Stimulated activated naive CD8-positive, alpha-beta T cell treated with anti-CD3 and anti-CD28 coated beads, Interleukin-15, amount 100 ng/mL, for 72 hours (primary cell): Measurements from ENCODE around the gene WDR37.

ENCODE experiments used
- ATAC-seq: fragments of 150-1000 bp; cut with Tn5 transposase; 2 replicates; pipeline ENCODE4 v1.10.0; 2021; ENCODE audit warnings: mild to moderate bottlenecking, moderate library complexity
- DNase-seq, 2 donors: peaks; one replicate each; pipeline ENCODE4 v3.0.0; 2021 to 2022
- H3K27ac Mint-ChIP-seq, 2 donors: one replicate each; pipeline ENCODE4 v1.8.0; 2022; ENCODE audit warnings: mild to moderate bottlenecking in 2 of 2, mixed read lengths in 2 of 2, moderate library complexity in 2 of 2
- H3K27me3 Mint-ChIP-seq: one replicate; pipeline ENCODE4 v1.8.0; 2022; ENCODE audit warnings: mixed read lengths
- H3K4me1 Mint-ChIP-seq: one replicate; pipeline ENCODE4 v1.8.0; 2022; ENCODE audit warnings: mild to moderate bottlenecking, mixed read lengths
- H3K4me3 Mint-ChIP-seq, 2 donors: one replicate each; pipeline ENCODE4 v1.8.0; 2022; ENCODE audit warnings: mild to moderate bottlenecking in 2 of 2, mixed read lengths in 2 of 2, moderate library complexity in 1 of 2
- H3K9me3 Mint-ChIP-seq, 2 donors: one replicate each; pipeline ENCODE4 v1.8.0; 2022; ENCODE audit warnings: mixed read lengths in 2 of 2

WDR37 gene

DNA sequence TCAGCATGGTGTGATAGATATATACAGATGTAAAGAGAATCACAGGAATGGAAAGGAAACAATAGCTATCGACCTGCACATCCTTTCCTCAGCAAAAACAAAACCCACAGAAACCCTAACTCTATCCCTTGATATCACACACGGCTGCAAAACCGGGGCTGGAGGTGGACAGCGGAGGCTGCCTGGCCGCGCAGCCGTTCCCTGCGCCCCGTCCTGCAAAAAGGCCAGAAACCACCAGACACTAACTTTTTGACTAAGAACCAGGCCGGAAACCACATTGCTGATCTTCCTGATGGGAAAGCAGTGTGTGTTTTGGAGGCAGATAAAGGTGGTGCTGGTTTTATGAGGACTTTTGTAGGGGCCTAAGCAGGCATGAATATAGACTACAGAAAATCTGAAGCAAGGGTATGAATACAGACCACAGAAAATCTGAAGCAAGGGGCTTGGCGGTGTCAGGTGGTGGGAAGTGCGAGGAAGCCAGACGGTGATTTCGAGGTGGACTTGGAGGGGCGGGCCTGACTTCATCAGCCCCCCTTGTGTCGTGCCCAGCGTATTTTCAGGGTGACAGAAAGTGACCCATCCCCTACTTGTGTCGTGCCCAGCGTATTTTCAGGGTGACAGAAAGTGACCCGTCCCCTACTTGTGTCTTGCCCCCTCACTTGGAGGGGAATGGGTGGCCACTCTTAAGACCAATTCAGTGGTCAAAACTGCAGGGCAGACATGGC is 123.3 kb downstream of the WDR37 start:
- DNase-seq = no peak
- ATAC-seq = no peak
- Mint-ChIP-seq H3K9me3 (no peaks in the 10 kb centered on the region), H3K4me1 (no peaks in the 10 kb centered on the region), H3K27ac (no peak overlapping the region), H3K27me3 (peaks cover 6% of the 10 kb centered on the region), H3K4me3 (no peak overlapping the region)

DNA sequence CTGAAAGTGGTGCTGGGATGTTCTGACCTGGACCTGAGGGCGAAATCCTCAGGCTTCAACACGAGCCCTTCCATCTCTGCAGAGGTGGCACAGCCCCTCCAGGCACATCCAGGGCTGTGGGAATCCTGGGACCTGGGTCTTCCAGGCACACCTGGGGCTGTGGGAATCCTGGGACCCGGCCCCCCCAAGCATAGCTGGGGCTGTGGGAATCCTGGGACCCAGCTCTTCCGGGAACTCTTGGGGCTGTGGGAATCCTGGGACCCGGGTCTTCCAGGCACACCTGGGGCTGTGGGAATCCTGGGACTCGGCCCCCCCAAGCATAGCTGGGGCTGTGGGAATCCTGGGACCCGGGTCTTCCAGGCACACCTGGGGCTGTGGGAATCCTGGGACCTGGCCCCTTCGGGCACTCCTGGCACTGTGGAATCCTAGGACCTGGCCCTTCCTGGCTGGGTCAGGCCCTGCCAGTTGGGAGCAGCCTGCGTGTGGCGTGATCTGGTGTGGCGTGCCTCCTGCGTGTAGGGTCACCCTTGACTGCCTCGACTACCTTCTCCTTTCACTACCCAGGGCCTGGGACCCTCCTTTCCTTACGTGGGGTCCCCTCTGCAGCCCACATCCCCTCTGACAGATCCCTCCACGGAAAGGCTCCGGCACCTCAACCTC is 124.0 kb downstream of the WDR37 start:
- Mint-ChIP-seq H3K9me3 (no peaks in the 10 kb centered on the region), H3K27me3 (peaks cover 6% of the 10 kb centered on the region), H3K4me1 (no peaks in the 10 kb centered on the region), H3K4me3 (no peak overlapping the region), H3K27ac (no peak overlapping the region)
- no peak for ATAC-seq
- no peak for DNase-seq

DNA sequence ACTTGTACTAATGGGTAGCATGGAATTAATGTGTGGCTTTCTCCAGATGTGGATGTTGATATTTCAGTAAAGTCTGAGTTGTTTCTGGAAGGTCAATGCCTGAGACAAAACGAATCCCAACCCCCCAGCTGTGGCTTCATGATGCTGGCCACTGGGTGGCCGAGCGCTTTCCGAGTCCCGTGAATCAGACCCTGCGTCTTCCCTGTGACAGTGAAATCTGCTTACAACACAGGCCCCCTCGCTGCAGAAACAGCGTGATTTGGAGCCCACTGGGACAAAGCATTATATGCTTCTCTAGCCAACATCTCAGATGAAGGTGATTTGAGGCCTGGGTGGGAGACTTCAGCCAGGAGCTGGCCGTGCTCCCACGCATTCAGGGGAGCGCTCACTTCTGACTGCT is 124.7 kb downstream of the WDR37 start:
- H3K27ac Mint-ChIP-seq = no peak overlapping the region
- H3K27me3 Mint-ChIP-seq = peaks cover 6% of the 10 kb centered on the region
- H3K4me1 Mint-ChIP-seq = no peaks in the 10 kb centered on the region
- ATAC-seq = no peak
- no peaks in the 10 kb centered on the region for H3K9me3 Mint-ChIP-seq
- no peak overlapping the region for H3K4me3 Mint-ChIP-seq
- no peak for DNase-seq
